ENCODE results near the gene NUB1. TPM values are rescaled to one million over a fixed set of nuclear protein-coding genes. Genes with fewer than 3 reads are reported as not detected.
A peak's percentile ranks its signal among the peaks of the same experiment; 100 is the strongest.

The NUB1 gene
- total RNA-seq, 6 donors from 2014 or later, result 37.0 to 80.0 (median 50.0) TPM

GRCh38 chr7:151361193-151361959 is 19.8 kb downstream of the NUB1 start:
- no peak overlapping the region for H3K4me3 ChIP-seq
- no peak for ATAC-seq (ENCODE audit: low FRiP score in 2 of 2)
- H3K27me3 ChIP-seq, result no peaks in the 10 kb centered on the region
- TF ChIP-seq POLR2A (IDR thresholded peaks at IDR 0.05), result no peak
- TF ChIP-seq EP300 (IDR thresholded peaks at IDR 0.05), result no peak
- TF ChIP-seq POLR2AphosphoS5 (IDR thresholded peaks at IDR 0.05), result no peak
- TF ChIP-seq CTCF (IDR thresholded peaks at IDR 0.05), result no peak
- H3K9me3 ChIP-seq, result no peaks in the 10 kb centered on the region
- DNase-seq, result no peak
- H3K36me3 ChIP-seq, result peaks cover 28 to 75% (median 55%) of the 10 kb centered on the region in 4 donors
- 81 to 94% methylated on average over 3 of the region's 3 CpGs for WGBS, 2 donors
- peaks cover 0 to 6% (median 0%) of the 10 kb centered on the region in 4 donors for H3K4me1 ChIP-seq
- H3K27ac ChIP-seq, result no peak overlapping the region

- TF ChIP-seq POLR2AphosphoS5 (IDR thresholded peaks at IDR 0.05) (no peak), CTCF (IDR thresholded peaks at IDR 0.05) (no peak), EP300 (IDR thresholded peaks at IDR 0.05) (no peak)
- DNase-seq (no peak), ATAC-seq (ENCODE audit: low FRiP score in 2 of 2) (no peak)
- Histone ChIP-seq H3K36me3 (peaks cover 22 to 57% (median 37%) of the 10 kb centered on the region in 4 donors), H3K27me3 (no peaks in the 10 kb centered on the region), H3K4me1 (peaks cover 2 to 6% (median 6%) of the 10 kb centered on the region in 4 donors), H3K9me3 (no peaks in the 10 kb centered on the region), H3K4me3 (no peak overlapping the region), H3K27ac (no peak overlapping the region)
- 100% methylated on average over 1 of the region's 1 CpG for WGBS, 2 donors
These were observed 21.6 kb downstream of the NUB1 start for GRCh38 chr7:151363182-151363581.

GRCh38 chr7:151366166-151366879 is 24.7 kb downstream of the NUB1 start:
- TF ChIP-seq POLR2AphosphoS5 (IDR thresholded peaks at IDR 0.05), result no peak
- no peak for TF ChIP-seq CTCF (IDR thresholded peaks at IDR 0.05)
- TF ChIP-seq EP300 (IDR thresholded peaks at IDR 0.05), result no peak
- no peak for TF ChIP-seq POLR2A (IDR thresholded peaks at IDR 0.05)
- Histone ChIP-seq H3K9me3 (no peaks in the 10 kb centered on the region), H3K27me3 (no peaks in the 10 kb centered on the region), H3K36me3 (peaks cover 12 to 54% (median 31%) of the 10 kb centered on the region in 4 donors), H3K4me1 (peaks cover 6 to 11% (median 7%) of the 10 kb centered on the region in 4 donors), H3K4me3 (no peak overlapping the region), H3K27ac (peak overlapping the region; percentile 19 to 72 (median 52))
- ATAC-seq (ENCODE audit: low FRiP score in 2 of 2) (no peak), DNase-seq (no peak)
- WGBS, 2 donors, result 71 to 78% methylated on average over 9 of the region's 9 CpGs

- no peaks in the 10 kb centered on the region for H3K27me3 ChIP-seq
- H3K27ac ChIP-seq, result peak overlapping the region in 2 of 4 donors; percentile 55 to 72
- no peaks in the 10 kb centered on the region for H3K9me3 ChIP-seq
- H3K4me1 ChIP-seq, result peaks cover 6 to 11% (median 7%) of the 10 kb centered on the region in 4 donors
- WGBS, 2 donors, result 50 to 73% methylated on average over 5 of the region's 5 CpGs
- peaks cover 12 to 53% (median 31%) of the 10 kb centered on the region in 4 donors for H3K36me3 ChIP-seq
- no peak for TF ChIP-seq EP300 (IDR thresholded peaks at IDR 0.05)
- TF ChIP-seq POLR2AphosphoS5 (IDR thresholded peaks at IDR 0.05), result peak; percentile 52 to 67
- no peak overlapping the region for H3K4me3 ChIP-seq
- ATAC-seq (ENCODE audit: low FRiP score in 2 of 2) (peak; percentile 61 to 77), DNase-seq (no peak)
These were observed 25.2 kb downstream of the NUB1 start for GRCh38 chr7:151366880-151367222.

- Histone ChIP-seq H3K27me3 (no peaks in the 10 kb centered on the region), H3K4me1 (peaks cover 6 to 11% (median 7%) of the 10 kb centered on the region in 4 donors), H3K9me3 (no peaks in the 10 kb centered on the region), H3K36me3 (peaks cover 11 to 52% (median 30%) of the 10 kb centered on the region in 4 donors), H3K4me3 (no peak overlapping the region), H3K27ac (no peak overlapping the region)
- TF ChIP-seq POLR2AphosphoS5 (IDR thresholded peaks at IDR 0.05) (no peak), CTCF (IDR thresholded peaks at IDR 0.05) (no peak), POLR2A (IDR thresholded peaks at IDR 0.05) (no peak), EP300 (IDR thresholded peaks at IDR 0.05) (no peak)
- ATAC-seq (ENCODE audit: low FRiP score in 2 of 2) (no peak), DNase-seq (no peak)
- 72 to 75% methylated on average over 4 of the region's 4 CpGs for WGBS, 2 donors
These were observed 25.7 kb downstream of the NUB1 start for GRCh38 chr7:151367284-151367683.
